Measurements from ENCODE around the gene SGCD.

SGCD gene

GRCh38 chr5:156582193-156582598 lies 255.2 kb downstream of the SGCD start:
- DNase-seq (ENCODE audit: low spot score): no peak
- in situ Hi-C loops (cut with MboI; ENCODE audit: low pct_unique_long_range_greater_than_20kb, low sequenced_read_pairs, unreplicated experiment): no loop called here
- TF ChIP-seq, protein P1, sequence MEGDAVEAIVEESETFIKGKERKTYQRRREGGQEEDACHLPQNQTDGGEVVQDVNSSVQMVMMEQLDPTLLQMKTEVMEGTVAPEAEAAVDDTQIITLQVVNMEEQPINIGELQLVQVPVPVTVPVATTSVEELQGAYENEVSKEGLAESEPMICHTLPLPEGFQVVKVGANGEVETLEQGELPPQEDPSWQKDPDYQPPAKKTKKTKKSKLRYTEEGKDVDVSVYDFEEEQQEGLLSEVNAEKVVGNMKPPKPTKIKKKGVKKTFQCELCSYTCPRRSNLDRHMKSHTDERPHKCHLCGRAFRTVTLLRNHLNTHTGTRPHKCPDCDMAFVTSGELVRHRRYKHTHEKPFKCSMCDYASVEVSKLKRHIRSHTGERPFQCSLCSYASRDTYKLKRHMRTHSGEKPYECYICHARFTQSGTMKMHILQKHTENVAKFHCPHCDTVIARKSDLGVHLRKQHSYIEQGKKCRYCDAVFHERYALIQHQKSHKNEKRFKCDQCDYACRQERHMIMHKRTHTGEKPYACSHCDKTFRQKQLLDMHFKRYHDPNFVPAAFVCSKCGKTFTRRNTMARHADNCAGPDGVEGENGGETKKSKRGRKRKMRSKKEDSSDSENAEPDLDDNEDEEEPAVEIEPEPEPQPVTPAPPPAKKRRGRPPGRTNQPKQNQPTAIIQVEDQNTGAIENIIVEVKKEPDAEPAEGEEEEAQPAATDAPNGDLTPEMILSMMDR (IDR thresholded peaks at IDR 0.05; ENCODE audit: extremely low read depth, insufficient read depth, missing control alignments): no peak

GRCh38 chr5:156584871-156585270 lies 257.9 kb downstream of the SGCD start:
- in situ Hi-C loops (cut with MboI; ENCODE audit: low pct_unique_long_range_greater_than_20kb, low sequenced_read_pairs, unreplicated experiment): no loop called here
- DNase-seq (ENCODE audit: low spot score): no peak
- TF ChIP-seq, protein P1 (IDR thresholded peaks at IDR 0.05; ENCODE audit: extremely low read depth, insufficient read depth, missing control alignments): no peak

DNA sequence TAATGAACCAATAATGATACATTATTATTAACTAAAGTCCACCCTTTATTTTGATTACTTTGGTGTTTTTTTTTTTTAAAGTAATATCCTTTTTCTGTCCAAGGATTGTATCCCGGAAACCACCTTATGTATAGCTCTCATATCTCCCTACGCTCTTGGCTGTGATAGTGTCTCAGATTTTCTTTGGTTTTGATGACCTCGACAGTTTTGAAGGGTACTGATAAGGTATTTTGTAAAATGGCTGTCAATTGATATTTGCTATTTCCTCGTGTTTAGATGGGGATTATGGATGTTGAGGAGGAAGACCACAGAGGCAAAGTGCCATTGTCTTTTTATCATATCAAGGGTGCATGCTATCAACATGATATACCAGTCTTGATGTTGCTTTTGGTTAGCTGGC lies 259.0 kb downstream of the SGCD start:
- TF ChIP-seq, protein P1 (IDR thresholded peaks at IDR 0.05; ENCODE audit: extremely low read depth, insufficient read depth, missing control alignments): no peak
- in situ Hi-C loops (cut with MboI; ENCODE audit: low pct_unique_long_range_greater_than_20kb, low sequenced_read_pairs, unreplicated experiment): no loop called here
- no peak for DNase-seq (ENCODE audit: low spot score)

- in situ Hi-C loops (cut with MboI; ENCODE audit: low pct_unique_long_range_greater_than_20kb, low sequenced_read_pairs, unreplicated experiment): no loop called here
- TF ChIP-seq, protein P1 (IDR thresholded peaks at IDR 0.05; ENCODE audit: extremely low read depth, insufficient read depth, missing control alignments): no peak
These were observed 260.0 kb downstream of the SGCD start for GRCh38 chr5:156587012-156587411.

DNA sequence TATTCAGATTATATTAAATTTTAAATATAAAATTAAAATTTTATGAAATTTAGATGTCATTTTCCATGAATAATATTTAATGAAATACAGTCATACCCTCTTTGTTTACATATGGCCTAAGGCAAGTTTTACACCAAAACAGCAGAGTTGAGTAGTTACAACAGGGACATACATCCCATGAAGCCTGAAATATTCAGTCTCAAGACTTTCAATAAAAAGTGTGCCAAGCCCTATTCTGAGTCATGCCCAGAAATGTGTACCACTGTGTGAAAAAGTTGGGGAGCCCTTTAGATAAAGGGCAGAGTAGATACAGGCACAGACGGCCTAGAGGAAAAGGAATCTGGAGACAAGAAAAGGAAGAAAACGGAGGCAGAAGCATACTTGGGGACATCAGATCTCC lies 261.3 kb downstream of the SGCD start:
- no peak for DNase-seq (ENCODE audit: low spot score)
- TF ChIP-seq, protein P1 (IDR thresholded peaks at IDR 0.05; ENCODE audit: extremely low read depth, insufficient read depth, missing control alignments): no peak
- in situ Hi-C loops (cut with MboI; ENCODE audit: low pct_unique_long_range_greater_than_20kb, low sequenced_read_pairs, unreplicated experiment): no loop called here

More at GRCh38 chr5:156587012-156587411, 260.0 kb downstream of the SGCD start:
- DNase-seq (ENCODE audit: low spot score): no peak

DNA sequence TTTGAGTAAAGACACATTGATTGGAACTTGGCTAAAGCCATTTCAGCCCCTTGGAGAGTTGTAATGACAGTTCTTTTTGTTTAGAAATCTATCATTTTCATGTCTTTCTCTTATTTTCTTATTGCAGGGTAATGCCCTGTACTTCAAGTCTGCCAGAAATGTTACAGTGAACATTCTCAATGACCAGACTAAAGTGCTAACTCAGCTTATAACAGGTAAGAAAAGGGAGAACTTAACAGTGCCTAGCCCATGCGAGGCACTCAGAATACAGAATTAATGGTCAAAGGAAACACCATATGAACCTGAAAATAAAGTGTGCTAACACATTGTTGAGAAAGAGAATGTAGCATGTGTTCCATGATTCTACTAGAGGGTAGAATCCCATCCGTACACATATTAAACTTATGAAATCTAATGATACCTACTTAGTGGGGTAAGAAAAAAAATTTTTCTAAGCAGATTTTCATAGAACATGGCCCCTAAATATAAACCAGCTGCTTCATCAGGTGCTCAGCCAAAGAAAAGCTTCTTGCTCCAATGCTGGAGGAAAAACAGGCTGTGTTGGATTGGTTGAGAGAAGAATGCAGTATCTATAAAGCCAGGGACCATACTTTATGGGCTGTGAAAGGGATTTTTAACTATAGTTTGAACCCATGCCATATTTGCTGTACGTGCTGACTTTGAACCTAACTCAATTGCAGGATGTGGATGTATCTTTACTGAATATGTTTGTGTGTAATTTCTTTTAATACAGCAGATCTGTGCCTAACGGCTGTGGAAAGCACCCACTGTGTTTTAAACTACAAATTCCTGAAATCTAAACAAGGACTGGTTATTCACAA lies 262.4 kb downstream of the SGCD start:
- in situ Hi-C loops (cut with MboI; ENCODE audit: low pct_unique_long_range_greater_than_20kb, low sequenced_read_pairs, unreplicated experiment): no loop called here
- no peak for DNase-seq (ENCODE audit: low spot score)
- TF ChIP-seq, protein P1 (IDR thresholded peaks at IDR 0.05; ENCODE audit: extremely low read depth, insufficient read depth, missing control alignments): no peak
